HG03520 (cell line): Measurements from ENCODE around the gene RTKN2.
A peak's percentile ranks its signal among the peaks of the same experiment; 100 is the strongest.
"Not testable (repeated sequence)": the region's sequence is repeated elsewhere in the genome, so short reads cannot be mapped to it uniquely, and the experiment has no call there.

ENCODE experiments used
- ATAC-seq: cut with Tn5 transposase; IDR thresholded peaks from one replicate; pipeline ENCODE4 v1.9.1; 2021; ENCODE audit warnings: mild to moderate bottlenecking, moderate library complexity; ENCODE audit not compliant: unreplicated experiment

RTKN2 gene

DNA sequence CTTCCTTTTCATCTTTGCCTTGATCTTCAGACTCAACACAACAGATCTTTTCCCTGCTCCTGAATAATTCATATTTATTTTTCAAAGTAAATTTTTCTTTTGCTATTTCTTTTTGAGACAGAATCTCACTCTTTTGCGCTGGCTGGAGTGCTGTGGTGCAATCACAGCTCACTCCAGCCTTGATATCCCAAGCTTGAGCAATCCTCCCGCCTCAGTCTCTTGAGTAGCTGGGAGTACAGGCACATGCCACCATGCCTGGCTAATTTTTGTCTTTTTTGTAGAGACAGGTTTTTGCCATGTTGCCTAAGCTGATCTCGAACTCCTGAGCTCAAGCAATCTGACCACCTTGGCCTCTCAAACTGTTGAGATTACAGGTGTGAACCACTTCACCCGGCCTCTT lies 9.2 kb downstream of the RTKN2 start:
- ATAC-seq, result no peak

DNA sequence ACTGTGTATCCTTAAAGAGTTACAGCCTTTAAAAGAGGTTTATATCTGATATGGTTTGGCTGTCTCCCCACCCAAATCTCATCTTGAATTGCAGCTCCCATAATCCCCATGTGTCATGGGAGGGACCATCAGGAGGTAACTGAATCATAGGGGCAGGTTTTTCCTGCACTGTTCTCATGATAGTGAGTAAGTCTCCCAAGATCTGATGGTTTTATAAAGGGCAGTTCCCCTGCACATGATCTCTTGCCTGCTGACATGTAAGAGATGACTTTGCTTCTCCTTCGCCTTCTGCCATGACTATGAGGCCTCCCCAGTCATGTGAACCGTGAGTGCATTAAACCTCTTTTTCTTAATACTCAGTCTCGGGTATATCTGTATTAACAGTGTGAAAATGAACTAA lies 9.7 kb downstream of the RTKN2 start:
- ATAC-seq, result no peak

DNA sequence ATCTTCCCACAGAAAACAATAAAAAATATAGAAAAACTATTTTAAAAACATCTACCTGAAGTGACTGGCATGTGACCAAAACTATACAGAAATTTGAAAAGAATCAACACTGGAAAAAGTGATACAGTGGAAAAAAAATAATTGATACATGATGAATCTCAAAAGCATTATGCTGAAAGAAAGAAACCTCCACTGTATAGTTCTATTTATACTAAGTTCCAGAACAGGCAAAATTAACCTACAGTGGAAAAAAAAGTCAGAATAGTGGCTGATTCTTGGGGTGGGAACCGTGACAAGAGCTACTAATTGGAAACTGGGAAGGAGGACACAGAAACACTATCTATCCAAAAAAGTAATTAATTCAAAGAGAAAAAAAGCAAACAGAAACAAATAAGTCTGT lies 14.9 kb downstream of the RTKN2 start:
- no peak for ATAC-seq

DNA sequence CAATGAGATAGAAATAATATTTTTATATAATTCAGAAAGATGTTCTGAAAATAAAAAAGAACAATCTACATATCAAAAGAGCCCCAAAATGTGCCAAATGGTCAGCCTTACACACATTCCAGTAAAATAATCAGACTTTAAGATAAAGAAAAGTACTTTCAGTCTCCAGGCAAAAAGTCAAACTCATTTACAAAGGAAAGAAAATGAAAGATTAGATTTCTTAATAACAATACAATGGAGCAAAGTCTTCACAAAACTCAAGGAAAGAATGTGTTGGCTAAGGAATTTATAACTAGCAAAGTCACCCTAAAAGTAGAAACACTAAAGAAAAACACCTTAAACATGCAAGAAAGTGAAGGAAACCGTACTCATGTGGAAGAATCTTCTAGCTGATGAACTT lies 16.6 kb downstream of the RTKN2 start:
- no peak for ATAC-seq

DNA sequence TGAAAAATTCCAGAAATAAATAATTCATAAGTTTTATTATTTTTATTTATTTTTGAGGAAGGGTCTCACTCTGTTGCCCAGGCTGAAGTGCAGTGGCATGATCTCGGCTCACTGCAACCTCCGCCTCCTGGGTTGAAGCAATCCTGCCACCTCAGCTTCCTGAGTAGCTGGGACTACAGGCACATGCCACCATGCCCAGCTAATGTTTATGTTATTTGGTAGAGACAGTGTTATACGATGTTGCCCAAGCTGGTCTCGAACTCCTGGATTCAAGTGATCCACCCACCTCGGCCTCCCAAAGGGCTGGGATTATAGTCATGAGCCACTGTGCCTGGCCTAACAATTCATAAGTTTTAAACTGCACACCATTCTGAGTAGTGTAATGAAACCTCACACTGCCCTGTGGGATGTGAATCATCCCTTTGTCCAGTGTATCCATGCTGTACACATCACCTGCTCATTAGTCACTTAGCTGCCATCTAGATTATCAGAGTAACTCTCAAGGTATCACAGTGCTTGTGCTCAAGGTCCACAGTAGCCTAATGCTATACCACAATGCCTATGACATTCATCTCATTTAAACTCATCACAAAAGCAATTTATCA lies 17.9 kb downstream of the RTKN2 start:
- no peak for ATAC-seq

DNA sequence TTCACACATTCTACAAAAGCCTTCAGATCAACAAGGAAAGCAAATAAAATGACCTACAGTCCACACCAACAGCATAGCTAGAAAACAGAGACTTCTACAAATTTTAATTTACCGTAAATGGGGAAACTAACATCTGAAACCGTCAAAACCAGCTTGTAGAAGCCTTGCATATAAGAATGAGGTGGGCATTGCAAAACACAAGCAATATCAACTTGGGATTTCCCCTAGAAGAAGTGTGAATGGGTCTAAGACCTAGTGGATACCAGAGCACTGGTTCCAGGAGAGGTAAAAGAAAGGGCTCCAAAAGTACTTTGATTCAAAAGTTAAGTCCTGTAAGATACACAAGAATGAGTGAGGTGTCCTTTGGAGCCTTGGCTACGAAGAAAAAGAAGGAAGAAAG lies 18.7 kb downstream of the RTKN2 start:
- ATAC-seq, result no peak

DNA sequence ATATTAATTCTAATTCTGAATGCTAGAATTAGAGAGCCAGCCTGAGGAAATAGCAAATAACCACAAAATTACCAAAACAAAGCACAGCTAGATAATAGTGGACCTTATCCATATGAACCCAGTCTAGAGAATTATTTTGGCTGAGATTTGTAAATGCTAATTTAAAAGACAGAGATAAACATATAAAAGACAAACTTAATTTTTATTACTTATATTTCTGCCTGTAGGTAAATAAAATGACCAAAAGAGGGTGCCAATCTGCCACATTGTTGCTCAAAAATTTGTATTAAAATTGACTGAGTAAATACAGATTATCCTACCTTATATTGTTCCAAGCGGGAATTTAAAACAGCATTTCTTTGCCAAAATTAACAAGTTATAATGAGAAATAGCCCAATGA lies 20.2 kb downstream of the RTKN2 start:
- no peak for ATAC-seq

DNA sequence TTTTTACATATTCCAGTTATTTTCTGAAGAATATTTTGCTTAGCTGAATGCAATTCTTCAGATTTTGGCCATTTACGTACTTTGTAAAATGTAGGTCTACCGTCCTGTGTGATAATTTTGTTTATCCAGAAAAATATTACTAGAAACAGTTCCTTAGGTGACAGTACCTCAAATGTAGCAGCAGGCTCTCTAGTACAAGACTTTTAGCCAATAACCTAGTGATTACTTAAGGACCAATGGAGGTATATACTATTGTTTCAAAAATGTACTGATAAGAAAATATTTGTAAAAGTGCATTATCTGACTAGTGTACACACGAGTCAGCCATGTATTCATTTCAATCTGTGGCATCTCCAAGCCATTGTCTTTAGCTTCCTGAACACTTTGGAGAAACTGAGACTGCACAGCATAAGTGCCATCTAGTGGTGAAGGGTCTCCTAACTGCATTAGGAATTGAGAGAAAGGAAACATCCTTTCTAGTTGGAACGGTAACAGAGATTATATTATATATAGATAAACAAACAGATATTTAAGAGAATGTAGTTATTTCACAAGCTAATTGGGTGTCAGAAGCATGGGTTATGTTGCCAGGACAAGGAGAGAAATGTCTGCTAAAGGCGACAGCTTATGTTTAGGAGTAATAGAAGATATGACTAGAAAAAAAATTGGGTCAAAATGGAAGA lies 23.7 kb downstream of the RTKN2 start:
- peak; percentile 52 for ATAC-seq

DNA sequence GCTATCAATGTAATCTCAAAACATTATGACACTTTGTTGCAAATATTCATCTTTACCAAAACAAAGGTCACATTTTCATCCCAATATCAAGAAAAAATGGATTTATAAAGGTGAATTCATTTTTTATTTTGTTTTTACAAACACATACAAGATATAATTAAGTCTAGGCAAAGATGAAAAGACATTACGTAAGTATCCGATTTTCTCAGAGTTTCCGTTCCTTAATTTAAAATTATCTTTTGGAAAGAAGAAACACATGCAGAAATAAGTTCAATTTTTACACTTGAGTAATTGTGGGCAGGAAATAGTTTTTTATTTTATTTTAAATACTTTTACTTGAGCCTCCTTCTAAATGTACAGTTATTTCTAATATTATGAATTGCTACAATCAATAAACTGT lies 24.6 kb downstream of the RTKN2 start:
- no peak for ATAC-seq

DNA sequence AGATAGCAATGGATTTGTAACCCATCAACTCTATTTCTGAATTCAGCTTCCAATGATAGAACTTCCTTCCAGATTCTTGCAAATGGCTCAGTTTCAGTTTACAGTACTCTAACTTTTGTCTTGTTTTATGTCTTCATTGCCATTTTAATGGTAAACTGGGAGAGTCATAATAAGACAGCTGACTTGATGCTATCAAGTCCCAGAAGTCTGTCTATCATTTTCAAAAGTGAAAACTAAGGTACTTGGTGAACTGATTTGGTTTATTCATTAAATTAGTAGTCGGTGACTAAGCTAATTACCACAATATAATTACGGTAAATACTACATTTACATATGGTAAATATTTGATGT lies 25.0 kb downstream of the RTKN2 start:
- ATAC-seq, result peak; percentile 18

DNA sequence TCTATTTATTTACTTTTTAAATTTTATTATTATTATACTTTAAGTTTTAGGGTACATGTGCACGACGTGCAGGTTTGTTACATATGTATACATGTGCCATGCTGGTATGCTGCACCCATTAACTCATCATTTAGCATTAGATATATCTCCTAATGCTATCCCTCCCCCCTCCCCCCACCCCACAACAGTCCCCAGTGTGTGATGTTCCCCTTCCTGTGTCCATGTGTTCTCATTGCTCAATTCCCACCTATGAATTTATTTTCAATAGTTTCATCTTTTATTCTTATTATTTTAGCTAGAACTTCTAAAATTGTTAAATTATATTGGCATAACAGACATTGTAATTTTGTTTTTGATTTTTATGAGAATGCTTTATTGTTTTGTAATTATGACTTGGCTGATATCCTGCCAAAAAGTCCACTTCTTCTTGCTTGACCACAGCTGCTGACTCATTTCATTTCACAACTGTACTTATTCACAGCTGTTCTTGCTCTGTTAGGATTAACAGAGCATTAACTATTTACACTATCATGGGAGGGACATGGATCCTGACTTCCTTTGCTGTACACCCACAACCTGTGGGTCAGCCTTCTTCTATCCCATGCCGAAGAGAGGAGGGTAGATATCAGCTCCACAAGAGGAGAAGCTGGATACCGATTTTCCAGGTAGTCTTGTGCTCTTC lies 25.5 kb downstream of the RTKN2 start:
- ATAC-seq, result peak; percentile 87

DNA sequence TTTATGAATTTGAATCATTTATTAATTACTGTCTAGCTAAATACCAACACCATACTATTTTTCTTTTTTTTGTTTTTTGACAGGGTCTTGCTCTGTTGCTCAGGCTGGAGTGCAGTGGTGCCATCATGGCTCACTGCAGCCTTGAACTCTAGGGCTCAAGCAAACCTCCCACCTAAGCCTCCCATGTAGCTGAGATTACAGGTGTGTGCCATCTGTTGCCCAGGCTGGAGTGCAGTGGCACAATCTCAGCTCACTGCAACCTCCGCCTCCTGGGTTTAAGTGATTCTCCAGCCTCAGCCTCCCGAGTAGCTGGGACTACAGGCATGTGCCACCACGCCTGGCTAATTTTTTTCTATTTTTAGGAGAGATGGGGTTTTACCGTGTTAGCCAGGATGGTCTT lies 27.1 kb downstream of the RTKN2 start:
- ATAC-seq, result not testable (repeated sequence)

DNA sequence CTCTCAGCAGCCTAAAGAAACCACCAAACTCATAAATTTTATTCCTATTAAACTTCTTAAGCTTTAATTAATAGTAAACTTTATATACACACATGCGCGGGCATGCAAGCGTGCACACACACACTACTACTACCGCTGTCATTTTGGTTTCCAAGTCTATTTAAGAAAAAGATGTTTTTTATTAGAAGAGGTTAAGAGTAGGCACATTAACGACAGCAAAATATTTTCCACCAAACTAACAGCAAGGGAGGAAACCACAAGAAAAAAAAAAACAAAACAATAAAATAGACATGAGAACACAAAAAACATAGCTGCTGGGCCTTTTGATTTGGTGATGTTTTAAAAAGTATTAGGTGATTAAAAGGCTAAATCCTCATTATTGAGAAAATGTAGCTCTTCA lies 28.6 kb downstream of the RTKN2 start:
- ATAC-seq, result no peak

DNA sequence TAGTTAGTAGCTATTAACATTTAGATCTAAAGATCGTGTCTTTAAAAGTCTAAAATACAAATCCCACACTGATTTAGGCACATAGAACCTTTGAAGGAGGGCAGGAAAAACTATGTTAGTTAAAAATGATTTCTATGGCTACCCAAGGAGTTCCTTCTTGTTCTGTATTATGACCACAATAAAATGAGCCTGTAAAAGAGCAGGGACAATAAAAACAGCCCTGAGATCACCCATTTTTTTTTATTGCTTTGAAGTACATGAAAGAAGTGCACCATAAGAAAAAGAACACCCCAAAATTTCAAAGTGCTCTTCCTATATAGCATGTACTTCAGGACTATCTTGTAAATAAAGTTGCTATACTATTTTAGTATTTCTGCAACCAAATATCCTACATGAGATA lies 29.8 kb downstream of the RTKN2 start:
- ATAC-seq, result no peak

DNA sequence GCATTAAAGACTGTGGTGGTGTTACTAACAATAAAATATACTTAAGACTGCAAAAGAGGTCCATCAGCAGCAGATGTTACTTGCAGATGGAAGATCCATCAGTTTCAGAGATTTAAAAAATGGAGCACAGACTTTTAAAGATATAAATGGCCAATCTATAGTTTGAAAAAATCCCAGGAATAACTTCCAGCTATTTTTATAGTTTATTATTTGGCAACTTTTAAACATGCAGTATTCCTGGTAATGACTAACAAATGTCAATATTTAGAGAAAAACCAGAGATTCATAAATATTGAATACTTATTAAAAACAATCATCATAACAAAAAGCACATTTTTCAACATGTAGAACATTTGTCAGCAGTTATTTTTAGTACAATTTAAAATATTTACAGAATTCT lies 30.7 kb downstream of the RTKN2 start:
- no peak for ATAC-seq

DNA sequence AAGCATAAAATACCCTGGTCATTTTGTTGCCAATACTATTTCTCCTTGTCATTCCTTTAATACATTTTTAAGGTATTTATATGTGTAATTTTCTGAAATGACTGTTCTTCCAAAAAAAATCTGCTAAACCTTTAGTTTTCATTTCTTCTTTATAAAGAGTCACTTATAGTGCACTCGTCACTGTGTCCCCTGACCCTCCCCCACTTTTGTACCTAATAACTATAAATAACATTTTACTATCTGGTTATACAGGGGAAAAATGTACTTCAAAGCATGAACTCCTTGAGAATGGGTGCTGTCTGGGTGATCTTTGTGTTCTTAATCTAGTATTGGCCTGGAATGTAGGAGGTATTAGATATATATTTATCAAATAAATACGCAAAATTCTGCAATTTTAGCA lies 31.1 kb downstream of the RTKN2 start:
- no peak for ATAC-seq

DNA sequence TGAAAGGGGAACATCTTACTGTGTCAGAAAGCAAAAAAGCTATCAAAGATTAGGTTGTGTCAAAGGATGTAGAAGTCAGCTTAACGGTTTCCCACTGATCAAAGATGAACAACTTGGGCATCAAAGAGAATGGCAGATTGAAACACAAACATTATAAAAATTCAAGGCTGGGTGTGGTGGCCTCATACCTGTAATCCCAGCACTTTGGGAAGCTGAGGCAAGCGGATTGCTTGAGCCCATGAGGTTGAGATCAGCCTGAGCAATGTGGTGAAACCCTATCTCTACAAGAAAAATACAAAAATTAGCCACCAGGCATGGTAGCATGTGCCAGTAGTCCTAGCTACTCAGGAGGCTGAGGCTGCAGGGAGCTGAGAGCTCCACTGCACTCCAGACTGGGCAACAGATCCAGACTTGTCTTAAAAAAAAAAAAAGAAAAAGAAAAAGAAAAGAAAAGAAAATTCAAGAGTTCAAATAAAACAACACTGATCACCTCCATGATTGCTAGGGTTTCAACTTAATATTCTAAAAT lies 34.5 kb downstream of the RTKN2 start:
- no peak for ATAC-seq

DNA sequence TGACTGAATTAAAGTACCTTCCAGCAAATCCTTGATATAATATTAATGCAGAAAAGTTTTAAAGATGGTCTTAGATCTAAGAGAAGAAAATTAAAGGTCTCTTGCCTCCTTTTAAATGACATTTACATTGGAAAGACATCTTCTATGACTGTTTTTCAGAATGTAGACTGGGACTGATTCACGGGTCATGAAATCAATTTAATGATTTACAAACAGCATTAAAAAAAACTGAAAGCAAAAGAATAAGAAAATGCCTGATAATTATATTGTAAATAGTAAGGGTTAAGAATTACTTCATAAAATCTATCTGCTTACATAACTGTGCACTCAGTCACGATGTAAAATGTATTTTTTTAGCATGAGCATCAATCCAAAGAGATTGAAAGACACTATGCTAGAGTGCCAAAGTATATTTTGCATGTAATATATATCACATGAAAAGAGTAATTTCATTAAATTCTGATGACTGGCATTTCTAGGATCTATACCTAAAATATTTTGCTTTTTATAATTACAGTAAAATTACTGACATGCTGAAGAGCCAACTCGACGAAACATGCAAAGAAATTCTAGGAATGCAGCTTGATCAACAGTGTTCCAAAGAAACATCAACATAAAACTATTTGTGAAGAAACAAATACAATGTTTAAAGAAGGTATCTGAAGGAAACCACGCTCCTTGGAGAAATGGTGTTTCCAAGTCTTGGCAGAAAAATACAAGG lies 35.1 kb downstream of the RTKN2 start:
- no peak for ATAC-seq

DNA sequence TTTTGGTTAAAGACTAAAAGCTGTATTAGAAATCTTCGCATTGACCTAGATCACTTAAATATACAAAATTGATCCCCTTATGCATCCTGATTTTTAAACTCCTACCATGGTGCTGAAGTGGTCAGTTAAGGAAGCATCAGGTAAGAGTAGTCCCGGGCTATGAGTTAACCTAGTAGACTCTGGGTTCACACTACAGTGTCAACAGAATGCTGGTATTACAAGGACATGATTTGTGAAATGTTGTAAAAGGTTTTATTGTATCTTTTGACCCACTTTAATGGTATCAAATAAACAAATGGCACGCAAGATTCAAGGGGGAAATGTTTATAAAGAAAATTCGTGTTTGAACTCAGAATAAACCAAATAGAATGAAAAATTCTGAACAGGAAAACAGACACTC lies 36.8 kb downstream of the RTKN2 start:
- ATAC-seq, result no peak

DNA sequence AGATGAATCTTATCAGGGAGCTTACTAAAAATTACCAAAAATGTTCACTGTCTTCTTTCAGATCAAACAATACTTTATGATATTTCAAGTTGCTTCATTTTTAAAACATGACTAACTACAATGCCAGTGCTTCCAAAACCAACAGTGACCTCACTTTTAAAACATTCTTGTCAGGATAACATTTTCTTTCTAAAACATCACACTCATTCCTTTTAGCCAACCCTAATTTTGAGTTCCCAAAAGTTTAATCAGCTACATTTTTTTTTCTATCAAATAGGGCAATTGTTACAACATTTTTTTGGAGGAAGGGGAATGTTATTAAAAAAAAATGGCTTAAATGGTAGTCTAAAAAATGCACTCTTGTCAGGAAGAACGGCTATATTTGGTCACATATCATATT lies 37.3 kb downstream of the RTKN2 start:
- no peak for ATAC-seq

DNA sequence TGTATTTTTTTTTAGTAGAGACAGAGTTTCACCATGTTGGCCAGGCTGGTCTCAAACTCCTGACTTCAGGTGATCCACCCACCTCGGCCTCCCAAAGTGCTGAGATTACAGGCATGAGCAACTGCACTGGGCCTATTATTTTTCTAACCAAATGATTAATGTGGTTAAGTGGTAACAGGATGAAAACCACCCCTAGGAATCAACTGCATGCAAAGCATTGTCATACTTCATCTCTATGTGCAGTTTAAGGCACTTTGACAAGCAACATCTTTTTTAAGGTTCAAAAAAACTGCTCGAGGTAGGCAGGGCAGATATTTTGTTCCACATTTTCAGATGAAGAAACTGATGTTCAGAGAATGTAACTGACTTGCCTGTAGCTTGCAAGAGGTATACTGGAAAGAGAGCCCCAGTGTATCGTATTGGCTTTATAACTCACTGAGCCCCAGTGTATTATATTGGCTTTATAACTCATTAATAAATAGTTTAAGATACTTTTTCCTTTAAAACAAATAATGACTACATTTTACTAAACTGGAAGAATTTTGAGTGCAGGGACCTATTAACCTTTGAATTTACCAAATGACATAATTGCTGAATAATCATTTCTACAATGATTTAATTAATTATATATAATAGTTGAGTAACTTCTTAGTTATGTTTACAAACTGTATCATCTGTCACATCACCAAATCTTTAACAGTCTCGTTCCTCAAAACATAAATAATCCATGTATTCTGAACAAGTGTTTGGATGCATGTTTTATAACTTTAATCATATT lies 38.1 kb downstream of the RTKN2 start:
- no peak for ATAC-seq
